Raji (cell line): ENCODE results near the gene DPP10.

Source experiments
- POLR2A ChIP-seq: IDR thresholded peaks from 2 replicates; pipeline ENCODE4 v1.6.1; 2011; ENCODE audit warnings: low read depth, low read length, control low read depth; ENCODE audit not compliant: insufficient read depth

DPP10 gene

GRCh38 chr2:115569547-115569946 lies 1127.1 kb downstream of the DPP10 start:
- no peak for TF ChIP-seq POLR2A

GRCh38 chr2:115572746-115573145 lies 1130.3 kb downstream of the DPP10 start:
- no peak for TF ChIP-seq POLR2A

- no peak for TF ChIP-seq POLR2A
These were observed 1131.3 kb downstream of the DPP10 start for GRCh38 chr2:115573756-115574155.

- TF ChIP-seq POLR2A, result no peak
These were observed 1132.2 kb downstream of the DPP10 start for GRCh38 chr2:115574667-115575066.

GRCh38 chr2:115580784-115581183 lies 1138.3 kb downstream of the DPP10 start:
- TF ChIP-seq POLR2A, result no peak

GRCh38 chr2:115584507-115584906 lies 1142.1 kb downstream of the DPP10 start:
- no peak for TF ChIP-seq POLR2A

GRCh38 chr2:115596659-115597375 lies 1154.4 kb downstream of the DPP10 start:
- TF ChIP-seq POLR2A, result no peak

GRCh38 chr2:115603285-115603684 lies 1160.8 kb downstream of the DPP10 start:
- TF ChIP-seq POLR2A, result no peak

- TF ChIP-seq POLR2A, result no peak
These were observed 1163.9 kb downstream of the DPP10 start for GRCh38 chr2:115606350-115606749.

GRCh38 chr2:115609978-115610377 lies 1167.5 kb downstream of the DPP10 start:
- no peak for TF ChIP-seq POLR2A

- no peak for TF ChIP-seq POLR2A
These were observed 1168.4 kb downstream of the DPP10 start for GRCh38 chr2:115610888-115611287.

GRCh38 chr2:115624332-115624731 lies 1181.9 kb downstream of the DPP10 start:
- TF ChIP-seq POLR2A, result no peak

- TF ChIP-seq POLR2A, result no peak
These were observed 1192.1 kb downstream of the DPP10 start for GRCh38 chr2:115634578-115634977.

GRCh38 chr2:115635430-115635829 lies 1193.0 kb downstream of the DPP10 start:
- TF ChIP-seq POLR2A, result no peak

GRCh38 chr2:115649731-115650130 lies 1207.3 kb downstream of the DPP10 start:
- TF ChIP-seq POLR2A, result no peak

GRCh38 chr2:115650827-115651226 lies 1208.4 kb downstream of the DPP10 start:
- TF ChIP-seq POLR2A, result no peak

GRCh38 chr2:115652652-115653051 lies 1210.2 kb downstream of the DPP10 start:
- TF ChIP-seq POLR2A, result no peak
